ENCODE results near the gene TMTC1.
A peak's percentile ranks its signal among the peaks of the same experiment; 100 is the strongest.
"Not testable (repeated sequence)": the region's sequence is repeated elsewhere in the genome, so short reads cannot be mapped to it uniquely, and the experiment has no call there.

Gene TMTC1

GRCh38 chr12:29563071-29563470, 220.7 kb downstream of the TMTC1 start:
- no peak for FAIRE-seq

- no peak for FAIRE-seq
Observed at GRCh38 chr12:29562110-29562804, 221.5 kb downstream of the TMTC1 start.

GRCh38 chr12:29561664-29562071, 222.1 kb downstream of the TMTC1 start:
- no peak for FAIRE-seq

DNA sequence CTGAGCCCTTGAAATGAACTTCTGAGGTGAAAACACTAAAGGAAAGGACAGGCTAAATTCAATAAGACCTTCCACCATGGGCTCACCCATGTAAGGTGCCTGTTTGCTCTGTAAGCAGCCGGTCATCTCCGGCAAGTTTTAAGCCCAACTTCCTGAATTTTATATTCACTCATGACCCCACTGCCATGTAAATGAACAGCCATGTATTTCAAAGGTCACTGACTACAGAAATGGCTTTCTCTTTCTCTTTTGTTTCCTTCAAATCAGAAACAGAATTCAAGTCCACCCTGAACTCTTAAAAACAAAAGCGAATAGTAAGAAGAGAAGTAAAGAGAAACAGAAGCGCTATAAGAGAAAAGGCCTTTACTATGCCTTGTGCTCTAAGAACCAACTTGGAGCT, 224.5 kb downstream of the TMTC1 start:
- no peak for FAIRE-seq

DNA sequence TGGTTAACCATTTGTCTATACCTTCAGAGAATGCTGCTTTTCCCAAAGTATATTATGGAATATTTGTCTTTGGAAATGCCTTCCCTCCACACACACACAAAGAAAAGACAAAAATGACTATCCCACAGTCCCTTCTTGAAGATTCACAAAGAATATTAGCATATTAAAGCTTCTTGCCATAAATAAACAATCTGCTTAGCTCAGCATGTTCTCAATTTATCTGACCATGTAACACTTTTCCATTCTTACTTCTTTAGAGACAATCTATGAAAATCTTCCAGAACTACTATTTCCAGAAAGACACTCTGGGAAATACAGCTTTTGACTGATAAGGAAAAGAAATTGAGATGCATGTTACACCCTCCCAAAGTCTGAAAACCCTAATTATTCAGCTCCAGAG, 227.4 kb downstream of the TMTC1 start:
- FAIRE-seq = no peak

GRCh38 chr12:29555451-29555850, 228.3 kb downstream of the TMTC1 start:
- FAIRE-seq = not testable (repeated sequence)

- FAIRE-seq = no peak
Observed at GRCh38 chr12:29552994-29553748, 230.6 kb downstream of the TMTC1 start.

- FAIRE-seq = peak; percentile 93
Observed at GRCh38 chr12:29552324-29552927, 231.3 kb downstream of the TMTC1 start.

DNA sequence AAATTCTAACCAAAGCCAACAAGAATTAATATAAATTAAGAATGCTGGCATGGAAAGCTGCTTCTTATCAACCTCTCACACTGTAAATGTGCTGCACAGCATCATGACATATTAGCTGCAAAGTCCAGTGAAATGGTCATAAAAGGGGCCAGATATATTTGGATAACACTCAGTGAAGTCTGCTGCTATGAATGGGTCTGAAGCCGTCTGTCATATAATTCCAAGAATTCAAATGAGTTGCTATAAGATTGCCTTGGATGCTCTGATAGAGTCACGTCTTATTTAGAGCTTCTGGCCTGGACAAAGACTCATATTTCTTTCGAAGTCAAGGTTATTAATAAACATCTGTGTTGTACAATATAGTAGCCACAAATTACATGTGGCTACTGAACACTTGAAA, 231.9 kb downstream of the TMTC1 start:
- no peak for FAIRE-seq

DNA sequence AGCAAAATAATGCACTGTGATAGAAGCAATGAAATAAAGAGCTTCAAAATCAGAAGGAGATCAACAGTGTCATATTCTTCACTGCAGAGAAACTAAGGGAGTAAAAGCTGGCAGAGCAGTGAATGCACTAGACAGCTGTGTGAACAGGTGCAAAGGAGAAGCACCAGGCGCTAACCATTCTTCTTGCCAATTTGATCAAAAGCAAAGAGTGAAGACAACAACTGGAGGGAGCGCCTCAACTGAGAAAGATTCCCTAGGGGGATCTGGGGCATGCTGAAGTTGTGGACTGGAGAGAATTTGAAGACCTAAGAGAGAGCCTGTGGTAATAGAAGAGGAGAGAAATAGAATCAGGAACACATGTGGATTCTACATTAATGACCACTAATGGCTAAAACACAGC, 235.9 kb downstream of the TMTC1 start:
- FAIRE-seq = no peak

GRCh38 chr12:29547151-29547632, 236.6 kb downstream of the TMTC1 start:
- no peak for FAIRE-seq

DNA sequence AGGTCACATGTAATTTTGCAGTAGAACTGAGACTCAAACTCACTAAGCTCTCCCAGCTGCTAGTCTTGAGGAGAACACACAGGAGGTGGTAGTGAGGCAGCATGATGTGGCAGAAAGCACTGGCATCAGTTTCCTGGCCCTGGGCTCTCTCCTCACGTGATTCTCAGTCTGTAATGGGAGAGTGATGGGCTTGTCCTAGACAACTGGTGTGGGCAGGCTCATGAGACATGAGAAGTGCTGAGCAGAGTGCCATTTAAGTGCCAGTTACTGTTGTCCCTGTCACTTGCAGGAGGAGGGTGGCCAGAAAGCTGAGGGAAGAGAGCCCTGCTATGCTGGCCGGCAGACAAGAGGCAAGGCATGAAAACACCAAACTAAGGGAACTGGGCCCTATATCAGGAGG, 237.7 kb downstream of the TMTC1 start:
- FAIRE-seq = no peak

- no peak for FAIRE-seq
Observed at GRCh38 chr12:29545102-29545467, 238.7 kb downstream of the TMTC1 start.

GRCh38 chr12:29544428-29545101, 239.2 kb downstream of the TMTC1 start:
- no peak for FAIRE-seq

DNA sequence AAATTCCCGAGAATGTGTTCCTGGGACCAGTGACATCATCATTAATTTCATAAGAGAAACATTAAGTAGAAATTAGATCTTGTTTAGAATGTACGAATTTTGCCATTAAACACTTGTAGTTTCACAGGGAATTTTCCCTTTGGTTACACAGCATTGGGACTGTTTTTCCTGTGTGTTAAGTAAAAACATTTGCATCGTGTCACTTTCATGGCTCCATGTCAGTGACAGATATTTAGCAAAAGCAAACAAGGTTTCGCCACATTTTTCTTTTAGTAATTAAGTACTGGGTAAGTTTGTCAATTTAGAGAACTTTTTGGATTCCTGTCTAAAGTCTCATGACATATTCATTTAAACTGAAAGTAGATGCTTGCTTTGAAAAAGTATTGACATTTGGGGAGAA, 240.7 kb downstream of the TMTC1 start:
- FAIRE-seq = no peak

DNA sequence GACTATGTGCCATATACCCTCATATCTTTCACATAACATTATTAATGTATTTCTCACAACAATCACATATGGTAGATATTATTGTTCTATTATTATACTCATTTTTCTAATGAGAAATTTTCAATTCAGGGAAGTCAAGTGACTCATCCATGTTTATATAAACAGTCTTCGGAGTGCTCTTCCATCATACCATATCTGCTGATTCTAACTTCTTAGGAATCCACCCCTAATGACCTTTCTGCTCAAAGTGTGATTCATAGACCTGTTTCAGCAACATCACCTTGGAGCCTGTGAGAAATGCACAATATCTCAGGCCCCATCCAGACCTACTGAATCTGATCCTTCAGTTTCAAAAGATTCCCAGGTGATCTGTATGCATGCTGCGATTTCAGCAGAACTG, 246.4 kb downstream of the TMTC1 start:
- no peak for FAIRE-seq

DNA sequence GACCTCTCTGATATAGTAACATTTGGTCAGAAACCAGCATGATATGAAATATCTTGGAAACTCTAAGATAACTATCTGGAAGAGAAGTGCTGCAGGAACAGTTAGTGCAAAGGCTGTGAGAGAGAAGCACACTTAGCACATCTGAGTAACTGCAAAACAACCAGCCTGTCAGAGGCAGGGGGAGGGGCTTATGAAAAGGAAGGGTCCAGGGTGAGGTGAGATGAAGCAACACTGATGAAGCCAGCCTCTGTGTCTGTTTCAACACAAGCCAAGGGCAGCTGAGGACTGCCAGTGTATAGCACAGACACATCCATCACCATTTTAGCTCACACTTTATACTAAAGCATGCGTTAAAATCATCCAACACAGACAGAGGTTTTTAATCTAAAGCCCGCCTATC, 248.8 kb downstream of the TMTC1 start:
- no peak for FAIRE-seq

DNA sequence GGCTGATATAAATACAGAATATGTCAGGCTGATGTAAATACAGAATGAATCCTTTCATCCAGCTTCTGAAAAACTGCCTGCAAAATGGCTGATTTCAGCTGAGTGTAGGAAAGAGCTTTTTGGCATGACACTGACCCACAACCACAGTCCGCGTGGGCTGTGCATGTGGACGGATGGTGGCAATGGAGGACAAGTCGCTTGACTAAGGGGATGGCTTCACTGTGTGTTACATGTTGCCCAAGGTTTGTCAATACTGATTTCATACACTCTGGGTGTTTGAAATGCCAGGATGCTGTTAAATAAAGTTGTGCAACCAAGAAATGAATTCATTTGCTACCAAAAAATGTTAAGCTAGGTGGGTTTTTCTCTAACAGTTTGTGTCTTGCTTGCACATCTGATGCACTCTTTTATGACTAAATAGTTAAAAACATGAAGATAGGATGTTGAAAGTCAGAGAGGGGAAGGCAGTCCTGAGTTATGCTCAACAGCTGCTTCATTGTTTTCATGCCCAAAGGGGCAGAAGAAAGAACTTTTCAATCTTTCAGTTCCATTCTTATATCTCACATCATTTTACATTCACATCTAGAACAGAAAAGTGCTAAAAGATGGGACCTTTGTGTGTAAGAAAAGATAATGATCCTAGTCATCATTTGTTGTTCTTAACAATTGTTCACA, 249.8 kb downstream of the TMTC1 start:
- no peak for FAIRE-seq

DNA sequence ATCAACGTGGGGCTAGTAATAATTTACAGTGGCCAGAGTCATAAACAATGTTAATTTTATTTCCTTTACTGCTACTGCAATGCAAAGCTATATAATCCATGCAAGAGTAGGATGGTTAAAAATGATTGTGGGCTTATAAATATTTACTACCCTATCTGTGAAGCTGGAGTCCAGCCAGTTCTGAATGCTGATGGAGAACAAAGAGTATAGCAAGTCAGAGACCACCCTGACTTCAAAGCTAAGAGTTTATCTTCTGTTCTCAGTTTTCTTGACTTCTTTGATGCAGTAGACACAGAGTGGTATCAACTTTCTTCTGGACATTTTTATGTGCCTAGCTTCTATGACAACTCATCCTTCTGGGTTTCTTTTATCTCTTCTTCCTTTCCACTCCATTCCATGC, 252.3 kb downstream of the TMTC1 start:
- no peak for FAIRE-seq

GRCh38 chr12:29530436-29530835, 253.3 kb downstream of the TMTC1 start:
- no peak for FAIRE-seq

DNA sequence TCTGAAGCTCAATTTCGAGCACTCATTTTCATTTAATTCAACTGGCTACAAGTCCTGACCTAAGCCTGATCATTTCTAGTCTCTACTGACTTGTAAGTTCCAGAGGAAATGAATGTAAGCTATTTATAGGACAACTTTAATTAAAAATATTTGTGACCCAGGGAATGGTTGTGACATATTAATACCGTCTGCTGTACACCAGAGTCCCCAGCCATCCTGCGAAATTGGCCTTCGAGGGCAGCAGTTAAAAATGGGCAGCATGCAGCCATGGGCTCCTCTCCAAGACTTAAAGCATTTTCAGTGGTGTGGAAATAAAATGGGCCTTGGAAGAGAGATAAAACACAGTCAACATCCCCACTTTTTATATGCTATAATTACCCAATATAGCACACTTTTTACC, 255.6 kb downstream of the TMTC1 start:
- FAIRE-seq = no peak

- no peak for FAIRE-seq
Observed at GRCh38 chr12:29521951-29522350, 261.8 kb downstream of the TMTC1 start.
